Erythroblast (primary cell): ENCODE measurements around the gene NTM.

ENCODE experiments used
- GATA1 ChIP-seq: IDR thresholded peaks from 2 replicates; pipeline ENCODE4 v1.6.1; 2011; ENCODE audit warnings: low read depth, mild to moderate bottlenecking, control low read depth, low read length, moderate library complexity
- POLR2A ChIP-seq: IDR thresholded peaks from 2 replicates; pipeline ENCODE4 v1.6.1; 2011; ENCODE audit warnings: mild to moderate bottlenecking, low read length

GRCh38 chr11:131512228-131512627, 141.8 kb downstream of the NTM start:
- TF ChIP-seq POLR2A (no peak), GATA1 (no peak)
